Myocyte (in vitro differentiated cells): ENCODE measurements around the gene CST3. TPM values are rescaled to one million over a fixed set of nuclear protein-coding genes. Genes with fewer than 3 reads are reported as not detected.
"Not testable (repeated sequence)": the region's sequence is repeated elsewhere in the genome, so short reads cannot be mapped to it uniquely, and the experiment has no call there.

Source experiments
- DNase-seq: peaks from one replicate; pipeline ENCODE4 v3.0.0-alpha.2; 2012; ENCODE audit warnings: low read depth
- polyA plus RNA-seq: library from polyadenylated mRNA; unstranded; fragments of >200 nt; gene quantifications from one replicate; pipeline ENCODE4 v1.2.1, GENCODE V29; 2012; ENCODE audit warnings: missing spikeins
- total RNA-seq: library from RNA; depleted of rRNA; stranded (reverse); fragments of >200 nt; gene quantifications from 2 replicates; pipeline ENCODE4 v1.2.3, GENCODE V29; 2014

CST3 gene, protein sequence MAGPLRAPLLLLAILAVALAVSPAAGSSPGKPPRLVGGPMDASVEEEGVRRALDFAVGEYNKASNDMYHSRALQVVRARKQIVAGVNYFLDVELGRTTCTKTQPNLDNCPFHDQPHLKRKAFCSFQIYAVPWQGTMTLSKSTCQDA
- 534 and 577 TPM in 2 replicates for total RNA-seq
- 367 TPM for polyA plus RNA-seq

DNA sequence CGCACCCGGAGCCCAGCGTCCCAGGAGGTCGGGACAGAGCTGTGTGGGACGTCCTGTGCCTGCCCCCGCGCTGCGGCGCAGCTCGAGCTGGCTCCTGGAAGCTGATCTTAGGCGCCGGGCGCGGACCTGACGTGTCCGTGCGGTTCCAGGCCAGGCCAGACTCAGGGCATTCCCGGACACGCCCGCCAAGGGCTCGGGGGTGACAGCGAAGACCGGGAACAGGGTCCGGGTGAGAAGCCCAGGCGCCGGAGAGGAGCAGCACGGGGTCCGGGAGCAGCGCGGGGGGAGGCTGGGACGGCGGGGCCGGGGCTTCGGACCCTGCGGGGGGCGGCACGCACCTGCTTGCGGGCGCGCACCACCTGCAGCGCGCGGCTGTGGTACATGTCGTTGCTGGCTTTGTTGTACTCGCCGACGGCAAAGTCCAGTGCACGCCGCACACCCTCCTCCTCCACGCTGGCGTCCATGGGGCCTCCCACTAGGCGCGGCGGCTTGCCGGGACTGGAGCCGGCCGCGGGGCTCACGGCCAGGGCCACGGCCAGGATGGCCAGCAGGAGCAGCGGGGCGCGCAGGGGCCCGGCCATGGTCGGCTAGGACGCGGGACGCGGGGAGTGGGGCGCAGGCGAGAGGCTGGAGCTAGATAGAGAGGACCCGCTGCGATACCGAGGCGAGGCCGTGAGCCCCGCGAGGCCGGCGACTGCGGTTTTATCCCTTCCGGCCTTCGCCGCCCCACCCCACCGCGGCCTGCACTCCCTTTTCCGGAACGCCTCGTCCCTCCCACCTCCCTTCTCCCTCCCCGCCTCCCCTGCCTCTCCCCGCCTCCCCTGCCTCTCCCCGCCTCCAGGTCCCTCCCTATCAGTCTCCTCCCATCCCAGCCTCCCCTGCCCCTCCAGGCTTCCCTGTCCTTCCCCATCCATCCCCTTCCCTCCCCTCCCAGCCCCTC is at the start of gene CST3:
CST3 (minus strand) TSS at position 674 of the 940 bp plus-strand sequence; CDS start at position 581, 93 bp downstream.
- peak; percentile 92 for DNase-seq

- DNase-seq, result no peak
Measured at GRCh38 chr20:23686046-23686750, 48.4 kb upstream of the CST3 start.

DNA sequence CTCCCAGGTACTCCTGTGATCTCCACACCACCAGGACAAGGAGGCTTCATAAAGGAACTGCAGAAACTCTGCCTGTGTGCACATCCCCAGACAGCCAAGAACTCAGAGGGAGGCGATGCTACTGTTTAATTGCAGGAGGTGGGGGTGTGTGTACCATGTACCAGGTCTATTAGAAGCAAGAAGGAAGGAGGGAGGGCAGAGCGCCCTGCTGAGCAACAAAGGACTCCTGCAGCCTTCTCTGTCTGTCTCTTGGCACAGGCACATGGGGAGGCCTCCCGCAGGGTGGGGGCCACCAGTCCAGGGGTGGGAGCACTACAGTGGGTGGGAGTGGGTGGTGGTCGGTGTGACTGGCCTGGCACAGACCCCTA is 47.8 kb upstream of the CST3 start:
- DNase-seq, result not testable (repeated sequence)

- DNase-seq, result no peak
Measured at GRCh38 chr20:23684261-23684660, 46.5 kb upstream of the CST3 start.

- DNase-seq, result no peak
Measured at GRCh38 chr20:23683807-23684206, 46.1 kb upstream of the CST3 start.

DNA sequence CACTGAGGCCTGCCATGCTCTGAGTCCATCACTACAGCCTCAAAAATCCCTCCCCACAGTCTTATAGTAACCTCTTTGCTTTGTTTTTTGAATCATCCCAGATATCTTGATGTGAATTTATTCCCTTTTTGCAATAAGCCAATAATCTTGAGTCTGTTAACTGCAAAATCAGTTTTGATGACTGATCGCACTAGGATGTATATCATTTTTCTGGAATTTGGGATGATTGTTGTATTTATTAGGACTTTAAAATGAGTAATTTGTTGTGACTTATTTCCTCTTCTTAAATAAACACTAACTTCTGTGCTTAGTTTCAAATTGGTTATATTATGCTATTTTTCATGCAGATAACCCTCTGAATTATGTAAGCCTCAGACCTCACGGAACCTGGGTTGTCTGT is 45.5 kb upstream of the CST3 start:
- no peak for DNase-seq

- no peak for DNase-seq
Measured at GRCh38 chr20:23680146-23680545, 42.4 kb upstream of the CST3 start.

DNA sequence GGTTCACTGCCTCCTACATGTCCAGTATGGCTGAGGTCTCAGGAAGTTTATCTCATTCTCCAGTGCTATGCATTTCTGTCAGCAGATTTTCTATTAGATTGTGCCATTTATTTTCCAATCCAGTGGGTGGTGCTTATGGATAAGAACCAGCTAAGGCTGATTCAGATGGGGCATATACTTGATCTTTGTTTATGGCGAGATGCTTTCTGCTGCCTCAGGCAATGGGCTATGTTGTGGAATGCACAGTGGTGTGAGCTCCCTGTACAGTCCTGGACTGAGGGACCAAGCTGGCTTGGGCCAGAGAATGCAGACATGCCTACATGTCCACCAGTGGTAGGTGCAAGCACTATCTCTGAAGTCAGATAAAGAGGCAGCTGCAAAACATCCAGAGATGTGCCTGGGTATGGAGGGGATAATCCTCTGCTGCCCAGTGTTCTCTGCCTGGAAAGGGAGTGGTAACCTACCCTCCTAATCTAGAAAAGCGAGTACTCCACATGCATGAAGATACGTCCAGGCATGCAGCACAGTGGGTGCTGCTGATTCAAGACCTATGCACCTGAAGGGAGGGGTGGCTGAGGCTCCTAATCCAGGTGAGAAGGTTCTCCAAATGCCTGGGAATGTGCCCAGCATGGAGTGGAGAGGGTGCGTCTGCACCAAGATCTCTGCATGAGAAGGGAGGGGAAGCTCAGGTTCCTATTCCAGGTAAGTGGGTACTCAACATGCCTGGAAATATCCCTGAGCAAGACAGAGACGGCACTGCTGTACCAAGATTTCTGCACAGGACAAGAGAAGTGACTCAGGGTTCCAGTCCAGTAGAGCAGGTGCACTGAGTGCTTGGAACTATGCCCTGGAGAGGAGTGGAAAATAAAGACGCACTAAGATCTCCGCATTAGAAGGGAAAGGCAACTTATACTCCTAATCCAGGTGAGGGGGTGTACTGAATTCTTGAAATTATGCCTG is 41.7 kb upstream of the CST3 start:
- DNase-seq, result no peak

GRCh38 chr20:23673209-23673608 is 35.5 kb upstream of the CST3 start:
- DNase-seq, result no peak

- no peak for DNase-seq
Measured at GRCh38 chr20:23672158-23672557, 34.4 kb upstream of the CST3 start.

GRCh38 chr20:23671479-23671878 is 33.7 kb upstream of the CST3 start:
- no peak for DNase-seq

- DNase-seq, result no peak
Measured at GRCh38 chr20:23670361-23670760, 32.6 kb upstream of the CST3 start.

GRCh38 chr20:23669866-23670265 is 32.1 kb upstream of the CST3 start:
- no peak for DNase-seq

DNA sequence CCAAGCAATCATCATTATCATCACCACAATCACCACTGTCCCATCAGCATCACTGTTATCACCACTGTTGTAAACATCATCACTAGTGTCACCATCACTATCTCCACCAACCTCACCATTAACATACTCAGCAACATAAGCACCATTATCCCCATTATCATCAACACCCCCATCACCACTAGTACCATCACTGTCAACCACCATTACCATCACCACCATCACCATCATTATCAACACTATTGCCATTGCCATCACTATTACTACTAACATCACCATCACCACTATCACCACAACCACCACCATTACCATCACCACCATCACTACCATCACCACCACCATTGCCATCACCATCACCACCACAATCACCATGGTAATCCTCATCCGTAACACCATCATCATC is 31.6 kb upstream of the CST3 start:
- no peak for DNase-seq

- peak; percentile 67 for DNase-seq
Measured at GRCh38 chr20:23668477-23668951, 30.8 kb upstream of the CST3 start.

DNA sequence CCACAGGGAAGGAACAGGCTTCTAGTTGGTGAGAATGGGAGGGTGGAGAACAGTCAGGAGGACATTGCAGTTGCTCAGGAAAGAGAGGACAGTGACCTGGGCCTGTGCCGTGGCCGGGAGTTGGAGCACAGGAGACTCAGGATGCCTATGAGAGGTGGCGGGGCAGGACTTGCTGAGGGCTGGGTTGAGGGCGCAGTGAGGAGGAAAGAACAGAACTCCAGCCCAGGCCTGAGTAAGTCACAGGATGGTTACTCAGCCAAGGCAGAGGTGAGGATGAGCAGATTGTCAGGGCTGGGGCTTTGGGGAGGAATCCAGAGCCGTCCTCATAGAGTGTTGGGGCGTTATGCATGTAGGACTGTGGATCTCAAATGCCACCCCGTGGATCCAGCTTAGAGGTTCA is 29.9 kb upstream of the CST3 start:
- DNase-seq, result no peak

DNA sequence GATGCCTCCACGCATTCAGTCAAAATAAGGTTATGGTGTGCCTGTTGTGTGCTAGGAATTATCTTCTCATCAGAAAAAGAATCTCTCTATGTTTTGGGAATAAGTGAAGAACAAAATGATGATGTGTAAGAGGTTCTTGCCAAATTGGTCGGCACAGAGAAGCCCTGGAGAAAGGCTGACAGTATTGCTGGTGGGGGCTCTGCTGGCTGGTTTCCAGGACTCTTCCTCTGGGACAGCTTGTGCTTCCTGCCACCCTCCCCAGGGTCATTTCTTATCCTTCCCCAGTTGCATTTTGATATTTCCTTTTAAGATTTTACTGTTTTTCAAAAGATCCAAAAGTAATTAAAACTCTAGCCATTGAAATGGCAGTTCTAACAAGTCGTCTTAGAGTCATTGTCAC is 28.9 kb upstream of the CST3 start:
- no peak for DNase-seq

- peak; percentile 53 for DNase-seq
Measured at GRCh38 chr20:23666189-23666588, 28.4 kb upstream of the CST3 start.

GRCh38 chr20:23664954-23665353 is 27.2 kb upstream of the CST3 start:
- no peak for DNase-seq

GRCh38 chr20:23664046-23664445 is 26.3 kb upstream of the CST3 start:
- not testable (repeated sequence) for DNase-seq

- peak; percentile 64 for DNase-seq
Measured at GRCh38 chr20:23663180-23663579, 25.4 kb upstream of the CST3 start.
